ENCODE results near the gene RPLP1. TPM values are rescaled to one million over a fixed set of nuclear protein-coding genes. Genes with fewer than 3 reads are reported as not detected.
A peak's percentile ranks its signal among the peaks of the same experiment; 100 is the strongest.

The RPLP1 gene
- total and polyA plus RNA-seq, 2 of the 8 experiments (the other 6 are each of a cell fraction or from before 2014, with no cell fraction given): 2,089 to 4,387 TPM

GRCh38 chr15:69450968-69451695, 1.5 kb upstream of the RPLP1 start:
- no peak overlapping the region for H3K27ac ChIP-seq (ENCODE audit: low read depth, low read length)
- H3K36me3 ChIP-seq (ENCODE audit: control insufficient read depth in 2 of 4, insufficient read depth in 4 of 4, low read length in 3 of 4): peaks cover 15 to 54% (median 43%) of the 10 kb centered on the region in 4 experiments
- H2BK20ac ChIP-seq (ENCODE audit: low read length): no peak overlapping the region
- peaks cover 3% of the 10 kb centered on the region; the same call in 1 of the 2 replicates for H3K79me1 ChIP-seq (ENCODE audit: low read depth, low read length)
- FAIRE-seq (no peak), DNase-seq (ENCODE audit: low read depth in 1 of 2, low spot score in 2 of 2) (no peak)
- no peak overlapping the region for H2BK5ac ChIP-seq (ENCODE audit: low read depth, low read length)
- peaks cover 14 to 32% of the 10 kb centered on the region in 2 experiments for H3K79me2 ChIP-seq (ENCODE audit: control insufficient read depth in 1 of 2, insufficient read depth in 2 of 2, low read length in 2 of 2)
- H3K27me3 ChIP-seq (replicated peaks in 1 of 4; ENCODE audit: control insufficient read depth in 3 of 4, extremely low read depth in 1 of 4, insufficient read depth in 3 of 4, low read length in 3 of 4): peaks cover 0 to 2% (median 0%) of the 10 kb centered on the region in 4 experiments; a peak in 1 of 7 replicates
- peaks cover 7% of the 10 kb centered on the region; the same call in 1 of the 2 replicates for H3K23me2 ChIP-seq (ENCODE audit: low read depth, low read length)
- no peak overlapping the region; the same call in 1 of the 2 replicates for H4K8ac ChIP-seq (ENCODE audit: extremely low read depth, insufficient read depth, low read length)
- no peak overlapping the region for H4K91ac ChIP-seq (replicated peaks; ENCODE audit: insufficient read length, low read length)
- no peak overlapping the region for H3K18ac ChIP-seq (ENCODE audit: extremely low read depth, low read length)
- WGBS, 2 experiments (ENCODE audit: extremely low coverage in 1 of 2, insufficient coverage in 1 of 2, insufficient read length in 1 of 2, insufficient replicate concordance in 2 of 2, low coverage in 1 of 2, low lambda C conversion rate in 2 of 2, missing lambda C conversion rate in 1 of 2): 91% methylated on average over 12 of the region's 12 CpGs; no CpG with 5 or more reads in 1 of the 2 experiments
- no peak overlapping the region for H2BK12ac ChIP-seq (ENCODE audit: low read depth, low read length)
- H3K4ac ChIP-seq (replicated peaks; ENCODE audit: insufficient read length, low read depth, low read length): no peak overlapping the region
- no peak overlapping the region for H3K14ac ChIP-seq (ENCODE audit: insufficient read length)
- H2AK5ac ChIP-seq (ENCODE audit: low read depth, low read length): no peak overlapping the region
- no peak overlapping the region for H3K9ac ChIP-seq (replicated peaks in 1 of 4; ENCODE audit: extremely low read depth in 1 of 4, low read depth in 3 of 4, low read length in 3 of 4)
- peaks cover 0 to 7% (median 1%) of the 10 kb centered on the region in 4 experiments; a peak in 3 of 7 replicates for H3K4me1 ChIP-seq (replicated peaks in 1 of 4; ENCODE audit: control insufficient read depth in 3 of 4, insufficient read depth in 4 of 4, low read length in 3 of 4)
- H2BK120ac ChIP-seq (replicated peaks; ENCODE audit: low read depth, low read length): no peak overlapping the region
- peaks cover 20 to 24% of the 10 kb centered on the region in 2 experiments for H4K20me1 ChIP-seq (replicated peaks in 1 of 2; ENCODE audit: control insufficient read depth in 1 of 2, insufficient read depth in 2 of 2, low read length in 2 of 2)
- no peak overlapping the region for H3K56ac ChIP-seq (replicated peaks; ENCODE audit: insufficient read length, low read depth, low read length)
- H3K9me3 ChIP-seq (ENCODE audit: insufficient read depth in 2 of 2, low read depth in 1 of 2, low read length in 1 of 2): no peaks in the 10 kb centered on the region
- H2BK15ac ChIP-seq (ENCODE audit: low read length): no peak overlapping the region
- peak overlapping the region in 1 of 2 experiments; percentile 100; a peak in 2 of 4 replicates for H3K4me2 ChIP-seq (ENCODE audit: insufficient read depth in 1 of 2, low read depth in 2 of 2, low read length in 2 of 2)
- ChIA-PET CTCF (ENCODE audit: partially characterized antibody) (interaction anchor here (0.8 to 2.4 kb wide), 4 partner anchors 13 to 19 kb away, joined by 3 to 10 read pairs (median 6); no protein-coding TSS in a partner anchor), POLR2A (ENCODE audit: partially characterized antibody) (interaction anchor here (0.6 to 9.7 kb wide), 11 partner anchors 8 to 1077 kb away, joined by 3 to 207 read pairs (median 19); partner anchors contain the start of genes KIF23 and TLE3)
- no peak overlapping the region for H3K23ac ChIP-seq (ENCODE audit: insufficient read length)
- H2AFZ ChIP-seq (ENCODE audit: low read length): no peak overlapping the region
- H4K5ac ChIP-seq (ENCODE audit: insufficient read length, low read depth, low read length): no peak overlapping the region
- peak overlapping the region in 1 of 4 experiments; percentile 91; a peak in 2 of 8 replicates for H3K4me3 ChIP-seq (ENCODE audit: extremely low read depth in 1 of 4, insufficient read depth in 2 of 4, low read depth in 3 of 4, low read length in 4 of 4)
- TF ChIP-seq KDM1A (IDR thresholded peaks at IDR 0.05; ENCODE audit: borderline replicate concordance, low read length) (no peak), CEBPB (IDR thresholded peaks at IDR 0.05; ENCODE audit: low read depth, low read length) (no peak), TEAD4 (IDR thresholded peaks at IDR 0.05; ENCODE audit: low read depth, low read length) (no peak), SIX5 (IDR thresholded peaks at IDR 0.05; ENCODE audit: low read depth, low read length) (no peak), POU5F1 (IDR thresholded peaks at IDR 0.05; ENCODE audit: low read depth, low read length) (no peak), SUZ12 (IDR thresholded peaks at IDR 0.05; ENCODE audit: low read length) (no peak)
- TF ChIP-seq, protein P1, sequence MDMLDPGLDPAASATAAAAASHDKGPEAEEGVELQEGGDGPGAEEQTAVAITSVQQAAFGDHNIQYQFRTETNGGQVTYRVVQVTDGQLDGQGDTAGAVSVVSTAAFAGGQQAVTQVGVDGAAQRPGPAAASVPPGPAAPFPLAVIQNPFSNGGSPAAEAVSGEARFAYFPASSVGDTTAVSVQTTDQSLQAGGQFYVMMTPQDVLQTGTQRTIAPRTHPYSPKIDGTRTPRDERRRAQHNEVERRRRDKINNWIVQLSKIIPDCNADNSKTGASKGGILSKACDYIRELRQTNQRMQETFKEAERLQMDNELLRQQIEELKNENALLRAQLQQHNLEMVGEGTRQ (IDR thresholded peaks at IDR 0.05; ENCODE audit: low read length): no peak
- TF ChIP-seq, protein P2, sequence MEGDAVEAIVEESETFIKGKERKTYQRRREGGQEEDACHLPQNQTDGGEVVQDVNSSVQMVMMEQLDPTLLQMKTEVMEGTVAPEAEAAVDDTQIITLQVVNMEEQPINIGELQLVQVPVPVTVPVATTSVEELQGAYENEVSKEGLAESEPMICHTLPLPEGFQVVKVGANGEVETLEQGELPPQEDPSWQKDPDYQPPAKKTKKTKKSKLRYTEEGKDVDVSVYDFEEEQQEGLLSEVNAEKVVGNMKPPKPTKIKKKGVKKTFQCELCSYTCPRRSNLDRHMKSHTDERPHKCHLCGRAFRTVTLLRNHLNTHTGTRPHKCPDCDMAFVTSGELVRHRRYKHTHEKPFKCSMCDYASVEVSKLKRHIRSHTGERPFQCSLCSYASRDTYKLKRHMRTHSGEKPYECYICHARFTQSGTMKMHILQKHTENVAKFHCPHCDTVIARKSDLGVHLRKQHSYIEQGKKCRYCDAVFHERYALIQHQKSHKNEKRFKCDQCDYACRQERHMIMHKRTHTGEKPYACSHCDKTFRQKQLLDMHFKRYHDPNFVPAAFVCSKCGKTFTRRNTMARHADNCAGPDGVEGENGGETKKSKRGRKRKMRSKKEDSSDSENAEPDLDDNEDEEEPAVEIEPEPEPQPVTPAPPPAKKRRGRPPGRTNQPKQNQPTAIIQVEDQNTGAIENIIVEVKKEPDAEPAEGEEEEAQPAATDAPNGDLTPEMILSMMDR (IDR thresholded peaks at IDR 0.05; ENCODE audit: control extremely low read depth in 1 of 3, insufficient read depth in 1 of 3, low read depth in 1 of 3, low read length in 3 of 3): no peak

All from H1 (cell line).